Measurements from ENCODE around the gene LRRC63. TPM values are rescaled to one million over a fixed set of nuclear protein-coding genes. Genes with fewer than 3 reads are reported as not detected.

Gene LRRC63
- total RNA-seq, 3 donors from 2014 or later (not counting 1 experiment from before 2014, with no cell fraction given): 0.32 to 0.95 (median 0.40) TPM

DNA sequence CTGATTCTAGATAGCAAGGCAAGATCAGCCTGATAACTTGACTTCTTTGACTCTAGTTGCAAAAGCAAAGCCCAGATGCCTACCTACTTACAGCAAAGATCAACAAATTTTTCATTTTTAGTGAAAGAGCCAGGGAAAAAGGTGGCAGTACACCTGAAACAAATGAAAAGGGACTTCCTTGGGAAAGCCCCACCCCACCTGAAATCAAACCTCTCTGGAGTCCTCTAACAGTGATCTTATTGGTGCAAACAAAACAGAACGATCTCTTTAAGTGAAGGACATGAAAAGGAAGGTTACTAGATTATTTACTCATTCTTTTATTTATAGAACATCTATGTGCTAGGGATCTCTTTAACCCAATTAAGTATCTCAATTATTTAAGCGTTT lies 29.2 kb upstream of the LRRC63 start:
- H3K4me3 Mint-ChIP-seq: peak overlapping the region; percentile 95
- H3K4me3 ChIP-seq (ENCODE audit: low read length): peak overlapping the region; percentile 89
- no peaks in the 10 kb centered on the region for H3K9me3 ChIP-seq (ENCODE audit: control insufficient read depth, insufficient read depth, low read length)
- peaks cover 7% of the 10 kb centered on the region for H3K36me3 Mint-ChIP-seq
- H3K27me3 Mint-ChIP-seq (ENCODE audit: low read depth in 2 of 2): no peaks in the 10 kb centered on the region
- H3K4me1 Mint-ChIP-seq: peaks cover 61 to 74% of the 10 kb centered on the region in 2 donors
- H3K27ac Mint-ChIP-seq: peak overlapping the region; percentile 84 to 96
- H3K4me1 ChIP-seq (ENCODE audit: control insufficient read depth, insufficient read depth, low read length): peaks cover 40% of the 10 kb centered on the region
- no peak for ATAC-seq
- H3K36me3 ChIP-seq (ENCODE audit: control insufficient read depth, insufficient read depth, low read length): peaks cover 6% of the 10 kb centered on the region
- H3K9me3 Mint-ChIP-seq: no peaks in the 10 kb centered on the region
- H3K27ac ChIP-seq (ENCODE audit: low read length): peak overlapping the region; percentile 76
- WGBS (ENCODE audit: insufficient coverage): no CpG with 5 or more reads among the region's 2 CpGs
- intact Hi-C loops (cut with micrococcal nuclease): loop anchor here (1.0 to 5.0 kb wide), 3 partner anchors 10 to 130 kb away; partner anchors contain the start of gene ZC3H13
- no peak for DNase-seq
- no peaks in the 10 kb centered on the region for H3K27me3 ChIP-seq (ENCODE audit: control insufficient read depth, insufficient read depth, low read length)
- TF ChIP-seq, protein P1, sequence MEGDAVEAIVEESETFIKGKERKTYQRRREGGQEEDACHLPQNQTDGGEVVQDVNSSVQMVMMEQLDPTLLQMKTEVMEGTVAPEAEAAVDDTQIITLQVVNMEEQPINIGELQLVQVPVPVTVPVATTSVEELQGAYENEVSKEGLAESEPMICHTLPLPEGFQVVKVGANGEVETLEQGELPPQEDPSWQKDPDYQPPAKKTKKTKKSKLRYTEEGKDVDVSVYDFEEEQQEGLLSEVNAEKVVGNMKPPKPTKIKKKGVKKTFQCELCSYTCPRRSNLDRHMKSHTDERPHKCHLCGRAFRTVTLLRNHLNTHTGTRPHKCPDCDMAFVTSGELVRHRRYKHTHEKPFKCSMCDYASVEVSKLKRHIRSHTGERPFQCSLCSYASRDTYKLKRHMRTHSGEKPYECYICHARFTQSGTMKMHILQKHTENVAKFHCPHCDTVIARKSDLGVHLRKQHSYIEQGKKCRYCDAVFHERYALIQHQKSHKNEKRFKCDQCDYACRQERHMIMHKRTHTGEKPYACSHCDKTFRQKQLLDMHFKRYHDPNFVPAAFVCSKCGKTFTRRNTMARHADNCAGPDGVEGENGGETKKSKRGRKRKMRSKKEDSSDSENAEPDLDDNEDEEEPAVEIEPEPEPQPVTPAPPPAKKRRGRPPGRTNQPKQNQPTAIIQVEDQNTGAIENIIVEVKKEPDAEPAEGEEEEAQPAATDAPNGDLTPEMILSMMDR (IDR thresholded peaks at IDR 0.05): no peak

DNA sequence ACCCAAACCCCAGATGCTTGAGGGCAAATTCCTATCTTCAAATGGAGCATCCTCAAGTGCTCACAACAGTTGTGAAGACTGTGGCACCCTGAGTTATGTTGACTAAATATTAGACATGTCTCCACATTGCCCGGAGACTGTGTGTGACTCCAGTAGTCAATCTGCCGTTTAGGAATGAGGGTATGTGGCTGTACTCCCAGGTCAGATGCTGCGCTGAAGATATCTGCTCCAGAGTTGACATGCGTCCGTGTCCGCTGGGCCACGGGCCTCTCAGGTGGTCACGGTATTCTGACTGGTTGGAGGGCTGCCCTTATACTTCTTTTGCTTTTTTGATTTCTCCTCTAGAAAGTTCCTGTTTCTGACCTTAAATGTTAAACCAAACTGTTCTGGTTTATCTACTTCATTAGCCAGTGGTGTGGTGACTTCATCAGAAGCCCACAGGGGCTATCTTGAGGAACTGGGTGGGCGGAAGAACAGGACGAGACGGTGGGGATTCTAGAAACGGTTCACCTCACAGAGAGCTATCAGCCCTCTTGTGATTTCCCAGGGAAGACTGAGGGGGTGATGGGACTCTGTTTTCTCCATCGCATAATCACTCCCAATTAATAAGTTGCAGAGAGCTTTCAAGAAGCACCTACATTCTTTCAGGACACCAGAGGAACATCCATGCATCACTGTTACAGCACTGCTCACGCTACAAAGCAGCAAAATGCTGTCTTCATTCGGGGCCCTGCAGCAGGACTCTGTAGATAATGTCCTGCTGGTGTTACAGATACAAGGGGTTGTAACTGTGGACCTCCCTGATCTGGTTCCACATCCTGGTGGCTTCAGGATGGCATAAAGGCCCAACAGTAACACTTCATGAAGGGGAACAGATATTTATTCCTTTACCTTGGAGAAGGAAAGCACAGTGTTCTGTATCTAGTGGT lies 28.4 kb upstream of the LRRC63 start:
- H3K9me3 Mint-ChIP-seq: no peaks in the 10 kb centered on the region
- H3K27me3 Mint-ChIP-seq (ENCODE audit: low read depth in 2 of 2): no peaks in the 10 kb centered on the region
- peak overlapping the region; percentile 95 for H3K4me3 Mint-ChIP-seq
- H3K36me3 Mint-ChIP-seq: no peaks in the 10 kb centered on the region
- TF ChIP-seq, protein P1 (IDR thresholded peaks at IDR 0.05): no peak
- Histone ChIP-seq H3K4me3 (ENCODE audit: low read length) (no peak overlapping the region), H3K27ac (ENCODE audit: low read length) (peak overlapping the region; percentile 76), H3K36me3 (ENCODE audit: control insufficient read depth, insufficient read depth, low read length) (peaks cover 4% of the 10 kb centered on the region), H3K4me1 (ENCODE audit: control insufficient read depth, insufficient read depth, low read length) (peaks cover 33% of the 10 kb centered on the region), H3K27me3 (ENCODE audit: control insufficient read depth, insufficient read depth, low read length) (no peaks in the 10 kb centered on the region), H3K9me3 (ENCODE audit: control insufficient read depth, insufficient read depth, low read length) (no peaks in the 10 kb centered on the region)
- ATAC-seq (no peak), DNase-seq (peak in 1 of 2 donors; percentile 23)
- H3K27ac Mint-ChIP-seq: peak overlapping the region; percentile 84 to 96
- 16% methylated on average over 15 of the region's 15 CpGs for WGBS (ENCODE audit: insufficient coverage)
- H3K4me1 Mint-ChIP-seq: peaks cover 53 to 72% of the 10 kb centered on the region in 2 donors
- intact Hi-C loops (cut with micrococcal nuclease): loop anchor here (5.0 kb wide), 2 partner anchors 114 to 131 kb away; partner anchors contain the start of gene ZC3H13

DNA sequence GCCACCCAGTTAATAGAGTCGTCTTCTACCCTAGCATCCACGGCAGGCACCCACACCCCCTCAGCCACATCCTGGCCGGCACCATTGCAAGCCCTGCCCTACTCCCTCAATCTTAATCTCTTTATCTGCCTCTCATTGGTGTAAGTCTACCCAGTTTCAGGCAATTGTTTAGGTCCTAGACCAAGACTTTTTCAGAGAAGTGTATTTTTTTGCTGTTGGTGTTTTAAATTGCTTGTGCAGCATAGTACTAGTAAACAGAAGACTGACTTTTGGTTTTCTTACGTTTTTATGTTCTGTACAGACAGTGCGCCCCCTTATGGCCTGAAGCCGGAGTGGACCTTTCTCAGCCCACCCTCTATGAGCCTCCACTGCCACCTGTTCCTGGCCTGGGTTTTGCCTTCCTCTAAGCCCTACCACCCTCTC lies 27.4 kb upstream of the LRRC63 start:
- TF ChIP-seq, protein P1 (IDR thresholded peaks at IDR 0.05): peak; percentile 67
- H3K9me3 ChIP-seq (ENCODE audit: control insufficient read depth, insufficient read depth, low read length): no peaks in the 10 kb centered on the region
- H3K4me1 Mint-ChIP-seq: peaks cover 49 to 62% of the 10 kb centered on the region in 2 donors
- DNase-seq (peak; percentile 67 to 89), ATAC-seq (peak; percentile 66 to 82 (median 73))
- no peaks in the 10 kb centered on the region for H3K27me3 Mint-ChIP-seq (ENCODE audit: low read depth in 2 of 2)
- intact Hi-C loops (cut with micrococcal nuclease): loop anchor here (1.0 to 5.0 kb wide), 4 partner anchors 24 to 132 kb away; partner anchors contain the start of genes LRRC63 and ZC3H13
- H3K4me3 Mint-ChIP-seq: peak overlapping the region; percentile 95
- 0% methylated on average over 6 of the region's 6 CpGs for WGBS (ENCODE audit: insufficient coverage)
- no peaks in the 10 kb centered on the region for H3K9me3 Mint-ChIP-seq
- peak overlapping the region; percentile 76 for H3K27ac ChIP-seq (ENCODE audit: low read length)
- peaks cover 32% of the 10 kb centered on the region for H3K4me1 ChIP-seq (ENCODE audit: control insufficient read depth, insufficient read depth, low read length)
- H3K36me3 ChIP-seq (ENCODE audit: control insufficient read depth, insufficient read depth, low read length): no peaks in the 10 kb centered on the region
- H3K27ac Mint-ChIP-seq: peak overlapping the region; percentile 84 to 96
- no peaks in the 10 kb centered on the region for H3K36me3 Mint-ChIP-seq
- no peaks in the 10 kb centered on the region for H3K27me3 ChIP-seq (ENCODE audit: control insufficient read depth, insufficient read depth, low read length)
- H3K4me3 ChIP-seq (ENCODE audit: low read length): peak overlapping the region; percentile 16

Measured in natural killer cell (primary cell).